CD4-positive, alpha-beta T cell treated with Interleukin-6 at 100 ng/mL for 8 hours (primary cell): Measurements from ENCODE around the gene RBFA.

Experiments used
- DNase-seq: peaks from one replicate; pipeline ENCODE4 v3.0.0-alpha.2; 2020; ENCODE audit warnings: mixed read lengths, low spot score

The RBFA gene

DNA sequence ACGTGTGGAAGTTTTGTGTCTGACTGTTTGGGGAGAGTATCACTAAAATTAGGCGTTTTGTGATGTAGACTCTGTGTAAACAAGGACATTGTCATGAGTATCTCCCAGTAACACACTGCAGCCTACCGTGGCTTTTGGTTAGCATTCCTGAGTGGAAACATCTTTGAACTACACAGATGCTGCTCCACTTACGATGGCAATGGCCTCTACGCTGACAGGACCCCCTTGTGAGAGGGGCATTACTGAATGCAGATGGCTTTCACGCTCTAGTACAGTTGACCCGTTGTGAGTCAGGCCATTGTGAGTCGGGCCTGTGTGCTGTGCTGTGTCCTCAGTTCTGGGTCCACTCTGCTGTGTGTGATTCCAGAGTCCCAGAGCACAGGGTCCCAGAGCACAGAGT is 40.5 kb downstream of the RBFA start:
- no peak for DNase-seq

DNA sequence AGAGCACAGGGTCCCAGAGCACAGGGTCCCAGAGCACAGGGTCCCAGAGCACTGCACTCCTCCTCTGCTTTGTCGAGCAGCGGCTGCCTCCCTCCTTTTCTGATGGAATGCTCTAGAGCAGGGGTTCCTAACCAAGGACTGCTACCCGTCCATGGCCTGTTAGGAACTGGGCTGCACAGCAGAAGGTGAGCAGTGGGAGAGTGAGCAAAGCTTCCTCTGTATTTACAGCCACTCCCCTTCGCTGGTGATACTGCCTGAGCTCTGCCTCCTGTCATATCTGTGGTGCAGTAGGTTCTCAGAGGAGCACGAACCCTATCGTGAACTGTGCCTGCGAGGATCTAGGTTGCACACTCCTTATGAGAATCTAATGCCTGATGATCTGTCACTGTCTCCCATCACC is 41.7 kb downstream of the RBFA start:
- DNase-seq = no peak

DNA sequence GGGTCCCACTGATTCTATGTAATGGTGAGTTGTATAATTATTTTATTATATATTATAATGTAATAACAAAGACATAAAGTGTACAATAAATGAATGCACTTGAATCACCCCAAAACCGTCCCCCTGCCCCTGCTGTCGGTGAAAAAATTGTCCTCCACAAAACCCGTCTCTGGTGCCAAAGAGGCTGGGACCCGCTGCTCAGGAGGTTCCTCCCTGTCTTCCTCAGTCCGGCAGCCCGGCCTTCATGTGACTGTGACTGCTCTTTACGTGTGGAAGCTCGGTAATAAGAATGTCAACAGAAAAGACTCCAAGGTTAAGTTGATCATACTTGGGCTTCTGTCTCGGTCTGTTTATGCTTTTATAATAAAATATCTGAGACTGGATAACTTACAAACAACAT is 42.1 kb downstream of the RBFA start:
- DNase-seq = no peak

DNA sequence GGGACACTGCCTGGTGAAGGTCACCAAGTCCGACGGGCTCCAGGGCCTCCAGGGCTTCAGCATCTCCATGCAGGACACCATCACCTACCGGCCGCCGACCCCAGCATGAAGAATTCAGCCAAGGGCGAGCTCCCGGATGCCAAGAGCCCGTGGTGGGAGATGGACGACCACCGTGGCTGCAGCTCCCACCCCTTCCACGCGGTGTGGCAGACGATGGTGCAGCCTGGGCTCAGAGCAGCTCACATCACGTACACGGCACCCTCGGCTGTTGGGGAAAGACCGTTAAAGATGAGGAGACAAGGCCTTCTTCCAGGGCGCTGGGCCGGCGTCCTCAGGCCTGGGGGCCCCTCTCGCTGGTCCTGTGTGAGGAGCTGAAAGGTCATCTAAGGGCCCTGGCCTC is 43.6 kb downstream of the RBFA start:
- DNase-seq = no peak
